Measurements from ENCODE around the gene RPL12.

DNA sequence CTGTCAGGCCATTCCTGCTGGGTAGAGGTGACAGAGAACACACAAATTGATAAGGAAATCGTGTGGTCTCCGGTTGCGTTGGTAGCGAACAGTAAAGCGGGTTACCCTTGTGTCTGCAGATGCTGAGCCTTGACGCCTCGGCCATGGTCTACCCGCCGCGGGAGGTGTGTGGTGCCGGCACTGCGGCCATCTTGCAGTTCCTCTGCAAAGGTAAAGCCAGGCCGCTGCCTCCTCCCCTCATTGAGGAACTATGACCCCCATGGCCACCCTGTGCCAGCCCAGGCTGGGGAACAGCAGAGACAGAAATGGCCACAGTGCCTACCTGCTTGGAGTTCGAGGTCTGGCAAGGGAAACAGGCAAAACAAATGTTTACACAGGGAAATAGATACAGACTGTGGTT, 16.4 kb upstream of the RPL12 start:
- TF ChIP-seq, protein P1, sequence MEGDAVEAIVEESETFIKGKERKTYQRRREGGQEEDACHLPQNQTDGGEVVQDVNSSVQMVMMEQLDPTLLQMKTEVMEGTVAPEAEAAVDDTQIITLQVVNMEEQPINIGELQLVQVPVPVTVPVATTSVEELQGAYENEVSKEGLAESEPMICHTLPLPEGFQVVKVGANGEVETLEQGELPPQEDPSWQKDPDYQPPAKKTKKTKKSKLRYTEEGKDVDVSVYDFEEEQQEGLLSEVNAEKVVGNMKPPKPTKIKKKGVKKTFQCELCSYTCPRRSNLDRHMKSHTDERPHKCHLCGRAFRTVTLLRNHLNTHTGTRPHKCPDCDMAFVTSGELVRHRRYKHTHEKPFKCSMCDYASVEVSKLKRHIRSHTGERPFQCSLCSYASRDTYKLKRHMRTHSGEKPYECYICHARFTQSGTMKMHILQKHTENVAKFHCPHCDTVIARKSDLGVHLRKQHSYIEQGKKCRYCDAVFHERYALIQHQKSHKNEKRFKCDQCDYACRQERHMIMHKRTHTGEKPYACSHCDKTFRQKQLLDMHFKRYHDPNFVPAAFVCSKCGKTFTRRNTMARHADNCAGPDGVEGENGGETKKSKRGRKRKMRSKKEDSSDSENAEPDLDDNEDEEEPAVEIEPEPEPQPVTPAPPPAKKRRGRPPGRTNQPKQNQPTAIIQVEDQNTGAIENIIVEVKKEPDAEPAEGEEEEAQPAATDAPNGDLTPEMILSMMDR (IDR thresholded peaks at IDR 0.05 in 8 of 11, conservative IDR thresholded peaks at IDR 0.05 in 3 of 11) = no peak
- TF ChIP-seq POLR2AphosphoS5 (IDR thresholded peaks at IDR 0.05) = no peak
- TF ChIP-seq POLR2A (IDR thresholded peaks at IDR 0.05) = no peak
